Measurements from ENCODE around the gene PPARA.

PPARA gene

GRCh38 chr22:46280999-46281623, 130.8 kb downstream of the PPARA start:
- DNase-seq = no peak

DNA sequence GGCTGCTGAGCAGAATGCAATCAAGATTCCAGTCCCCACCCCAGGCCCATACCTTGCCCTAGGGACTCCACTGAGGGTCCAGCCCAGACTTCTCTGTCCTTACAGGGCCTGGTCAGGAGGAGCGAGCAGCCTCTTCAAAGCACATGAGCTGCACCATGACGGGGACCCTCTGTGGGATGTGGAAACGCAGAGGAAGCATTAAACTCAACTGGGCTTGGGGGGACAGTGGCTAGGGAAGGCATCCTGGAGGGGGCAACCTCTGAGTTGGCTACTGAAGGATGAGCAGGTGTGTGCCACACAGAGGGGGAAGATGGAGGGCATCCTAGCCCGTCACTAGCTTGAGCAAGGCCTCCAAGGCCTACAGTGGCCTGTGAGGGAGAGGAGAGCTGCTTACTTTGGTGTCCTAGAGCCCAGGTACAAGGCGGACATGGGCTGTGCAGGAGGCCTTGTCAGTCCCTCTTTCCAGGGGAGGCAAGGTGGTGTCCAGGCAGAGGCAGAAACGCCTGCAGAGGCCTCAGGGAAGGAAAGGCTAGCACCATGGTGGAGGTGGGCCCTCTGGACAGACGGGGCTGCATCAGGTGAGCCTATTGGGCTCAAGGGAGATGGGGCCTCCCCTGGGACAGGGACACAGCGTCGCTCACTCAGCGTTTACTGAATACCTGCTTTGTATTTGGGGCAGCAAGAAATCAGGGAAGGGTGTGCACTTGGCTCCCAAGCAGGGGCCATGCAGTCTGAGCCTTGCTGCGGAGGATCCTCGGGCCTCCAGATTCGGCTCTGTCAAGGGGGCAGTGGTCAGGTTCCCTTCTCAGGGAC, 131.7 kb downstream of the PPARA start:
- DNase-seq = no peak

- DNase-seq = no peak
Measured at GRCh38 chr22:46286006-46286405, 135.7 kb downstream of the PPARA start.

GRCh38 chr22:46286941-46287872, 136.9 kb downstream of the PPARA start:
- no peak for DNase-seq

DNA sequence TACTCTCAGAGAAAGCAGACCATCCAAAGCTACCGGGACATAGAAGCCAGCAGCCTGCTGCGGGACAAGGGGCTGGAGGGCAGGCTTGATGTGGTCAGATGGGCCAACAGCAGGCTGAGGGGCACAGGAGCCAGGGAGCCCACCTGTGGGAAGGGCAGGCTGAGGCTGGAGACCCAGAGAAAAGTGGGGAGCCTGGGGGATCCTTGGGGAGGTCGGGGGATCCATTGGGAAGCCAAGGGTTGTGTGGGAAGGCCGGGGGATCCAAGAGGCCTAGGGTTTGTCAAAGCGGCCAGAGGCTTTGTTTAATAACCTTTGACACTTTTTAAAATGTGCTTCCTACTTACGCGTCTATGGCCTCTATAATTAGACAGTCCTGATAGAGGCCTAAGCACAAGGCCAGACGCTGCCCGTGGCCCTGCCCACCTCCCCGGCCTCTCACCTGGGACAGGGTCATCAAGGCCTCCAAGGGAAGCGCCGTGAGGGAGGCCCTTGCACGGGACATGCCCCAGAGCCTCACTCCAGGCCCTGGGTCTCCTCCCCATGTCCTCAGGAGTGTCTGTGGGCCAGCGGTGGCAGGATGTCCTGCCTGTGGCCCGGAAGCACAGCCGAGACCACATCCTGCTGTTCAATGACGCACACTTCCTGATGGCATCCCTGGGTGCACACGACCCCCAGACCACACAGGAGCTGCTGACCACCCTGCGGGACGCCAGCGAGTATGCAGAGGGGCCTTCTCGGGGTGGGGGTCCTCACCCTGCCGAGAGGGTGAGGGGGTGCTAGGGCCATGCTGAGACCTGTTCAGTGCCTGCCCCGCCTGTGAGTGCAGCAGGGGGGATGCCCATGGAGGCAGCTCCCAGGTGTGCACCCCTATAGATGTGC, 137.8 kb downstream of the PPARA start:
- DNase-seq = no peak

- no peak for DNase-seq
Measured at GRCh38 chr22:46288846-46289243, 138.5 kb downstream of the PPARA start.

DNA sequence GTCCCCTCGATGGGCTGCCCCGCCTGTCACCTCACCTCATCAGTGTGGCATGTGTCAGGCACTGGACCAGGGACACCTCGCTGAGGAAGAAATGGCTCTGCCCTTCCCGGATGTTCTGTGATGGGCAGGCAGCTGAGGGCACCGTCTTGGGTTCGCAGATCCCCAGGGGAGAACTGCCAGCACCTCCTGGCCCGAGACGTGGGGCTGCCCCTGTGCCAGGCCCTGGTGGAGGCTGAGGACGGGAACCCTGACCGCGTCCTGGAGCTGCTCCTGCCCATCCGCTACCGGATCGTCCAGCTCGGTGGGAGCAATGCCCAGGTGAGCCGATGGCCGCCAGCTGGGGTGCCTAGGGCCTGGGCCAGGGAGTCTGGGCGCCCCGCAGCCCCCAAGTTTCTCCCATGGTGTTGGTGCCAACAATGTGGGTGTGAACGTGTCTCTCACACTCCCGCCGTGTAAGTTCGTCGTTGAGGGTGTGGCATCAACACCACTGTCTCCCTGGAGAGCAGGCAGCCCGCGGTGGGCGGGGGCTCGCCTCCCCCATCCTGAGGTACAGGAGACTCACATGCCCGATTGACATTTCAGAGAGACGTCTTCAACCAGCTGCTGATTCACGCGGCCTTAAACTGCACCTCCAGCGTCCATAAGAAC, 139.0 kb downstream of the PPARA start:
- DNase-seq = no peak

DNA sequence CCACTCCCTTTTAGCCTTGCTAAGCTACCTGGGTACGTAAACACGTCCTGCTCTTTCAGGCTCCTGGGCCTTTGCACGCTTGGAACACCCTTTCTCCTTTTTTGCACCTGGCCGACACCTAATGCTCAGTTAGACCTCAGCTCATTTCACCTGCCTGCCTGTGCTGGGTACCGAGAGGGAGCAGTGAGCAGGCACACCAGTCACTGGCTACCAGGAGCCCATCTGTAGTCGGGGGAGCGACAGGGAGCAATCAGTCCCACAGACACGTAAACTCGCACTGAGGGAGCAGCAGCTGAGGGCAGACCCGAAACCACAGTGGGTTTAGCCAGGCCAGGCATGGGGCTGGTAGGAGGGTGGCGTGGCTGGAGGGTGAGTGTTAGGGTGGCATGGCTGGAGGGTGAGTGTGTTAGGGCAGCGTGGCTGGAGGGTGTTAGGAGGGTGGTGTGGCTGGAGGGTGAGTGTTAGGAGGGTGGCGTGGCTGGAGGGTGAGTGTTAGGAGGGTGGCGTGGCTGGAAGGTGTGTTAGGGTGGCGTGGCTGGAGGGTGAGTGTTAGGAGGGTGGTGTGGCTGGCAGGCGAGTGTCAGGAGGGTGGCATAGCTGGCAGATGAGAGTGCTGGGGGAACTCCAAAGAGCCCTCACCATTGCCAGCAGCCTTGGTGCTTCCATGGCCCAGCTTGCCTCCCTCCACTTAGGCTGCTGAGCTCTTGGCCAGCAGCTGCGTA, 140.0 kb downstream of the PPARA start:
- no peak for DNase-seq

DNA sequence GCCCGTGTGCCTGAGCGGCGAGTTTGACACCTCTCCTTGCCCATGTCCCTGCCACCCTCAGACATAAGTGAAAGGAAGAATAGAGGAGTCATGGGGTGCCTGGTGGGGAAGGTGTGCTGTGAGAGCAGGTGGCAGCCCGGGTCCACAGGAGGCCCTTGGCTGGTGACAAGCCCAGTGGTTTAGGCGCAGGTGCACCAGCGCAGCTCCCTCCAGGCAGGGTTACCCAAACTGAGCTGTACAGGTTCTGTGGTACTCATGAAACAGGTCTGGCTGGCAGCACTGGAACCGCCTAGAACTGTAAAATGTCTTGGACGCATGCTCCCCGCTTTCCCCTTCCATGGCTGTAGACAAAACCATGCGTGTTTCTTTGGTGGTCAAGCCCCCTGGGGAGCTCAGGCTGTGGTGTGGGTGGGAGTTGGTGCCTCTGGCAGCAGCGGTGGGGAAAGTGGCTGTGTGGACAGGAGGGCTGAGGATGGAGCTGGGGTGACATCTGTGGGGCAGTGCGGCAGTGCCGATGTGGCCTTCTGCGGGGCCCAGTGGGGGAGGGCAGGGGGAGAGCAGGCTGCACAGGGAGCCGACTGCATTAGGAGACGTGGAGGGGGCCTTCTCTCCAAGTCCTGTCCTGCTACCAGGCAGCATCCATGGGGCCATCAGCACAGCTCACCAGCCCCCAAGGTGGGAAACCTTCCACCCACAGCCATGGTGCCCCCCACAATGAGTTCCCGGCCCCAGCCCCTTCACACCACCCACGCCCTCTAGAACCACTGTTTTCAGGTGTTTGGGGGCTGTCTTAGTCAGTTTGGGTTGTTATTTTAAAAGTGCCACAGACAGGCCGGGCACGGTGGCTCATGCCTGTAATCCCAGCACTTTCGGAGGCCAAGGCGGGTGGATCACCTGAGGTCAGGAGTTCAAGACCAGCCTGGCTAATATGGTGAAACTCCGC, 140.8 kb downstream of the PPARA start:
- DNase-seq = no peak

- no peak for DNase-seq
Measured at GRCh38 chr22:46292173-46292572, 141.8 kb downstream of the PPARA start.

GRCh38 chr22:46292732-46293131, 142.4 kb downstream of the PPARA start:
- no peak for DNase-seq
